Smooth muscle cell (in vitro differentiated cells): Measurements from ENCODE around the gene CHMP4B. TPM values are rescaled to one million over a fixed set of nuclear protein-coding genes. Genes with fewer than 3 reads are reported as not detected.

Source experiments
- DNase-seq: peaks from one replicate; lab custom pipeline; 2025; ENCODE audit not compliant: unreplicated experiment; lab: John Stamatoyannopoulos, UW
- H2AFZ ChIP-seq: fragments of 200-600 bp; sonication (generic); 2 replicates; pipeline ENCODE4 v1.6.0; 2016; ENCODE audit warnings: antibody characterized with exemption, low read depth, mild to moderate bottlenecking
- H3F3A ChIP-seq: fragments of 200-600 bp; sonication (generic); 2 replicates; pipeline ENCODE4 v1.6.0; 2017; ENCODE audit warnings: antibody characterized with exemption, low read depth
- H3K27ac ChIP-seq: fragments of 200-600 bp; sonication (generic); 2 replicates; pipeline ENCODE4 v1.5.1; 2016; ENCODE audit warnings: low read depth, mild to moderate bottlenecking
- H3K27me3 ChIP-seq: fragments of 200-600 bp; sonication (generic); 2 replicates; pipeline ENCODE4 v1.6.1; 2016; ENCODE audit warnings: low read depth, mild to moderate bottlenecking
- H3K36me3 ChIP-seq: fragments of 200-600 bp; sonication (generic); 2 replicates; pipeline ENCODE4 v1.5.1; 2016; ENCODE audit warnings: low read depth
- H3K4me1 ChIP-seq: fragments of 200-600 bp; sonication (generic); 2 replicates; pipeline ENCODE4 v1.5.1; 2016; ENCODE audit warnings: low read depth
- H3K4me2 ChIP-seq: fragments of 200-600 bp; sonication (generic); 2 replicates; pipeline ENCODE4 v1.6.0; 2016; ENCODE audit warnings: mild to moderate bottlenecking
- H3K4me3 ChIP-seq: fragments of 200-600 bp; sonication (generic); 2 replicates; pipeline ENCODE4 v1.5.1; 2016; ENCODE audit warnings: mild to moderate bottlenecking
- H3K79me2 ChIP-seq: fragments of 200-600 bp; sonication (generic); 2 replicates; pipeline ENCODE4 v1.6.0; 2016; ENCODE audit warnings: low read depth, mild to moderate bottlenecking
- H3K9ac ChIP-seq: fragments of 200-600 bp; sonication (generic); 2 replicates; pipeline ENCODE4 v1.6.0; 2016; ENCODE audit warnings: low read depth
- H3K9me3 ChIP-seq: fragments of 200-600 bp; sonication (generic); replicated peaks from 2 replicates; pipeline ENCODE4 v1.5.1; 2016; ENCODE audit warnings: low read depth
- H4K20me1 ChIP-seq: fragments of 200-600 bp; sonication (generic); 2 replicates; pipeline ENCODE4 v1.6.0; 2016; ENCODE audit warnings: low read depth
- CTCF ChIP-seq: fragments of 200-600 bp; sonication (generic); IDR thresholded peaks from 2 replicates; pipeline ENCODE4 v1.5.1; 2017; ENCODE audit warnings: borderline replicate concordance, mild to moderate bottlenecking, antibody characterized with exemption; ENCODE audit not compliant: insufficient read depth, poor library complexity, severe bottlenecking
- WGBS: methylation state at CpG from one replicate; pipeline ENCODE4 v1.1.7; 2016; ENCODE audit warnings: low lambda C conversion rate; 5-methylcytosine and 5-hydroxymethylcytosine counted together
- polyA plus RNA-seq: library from polyadenylated mRNA; unstranded; fragments of >200 nt; fragmentation: Nextera tagmentation; extraction: Ambion mirVana; gene quantifications from 2 replicates; pipeline ENCODE4 v1.2.1, GENCODE V29; 2016
- total RNA-seq: library from RNA; depleted of rRNA; stranded (reverse); fragments of >200 nt; gene quantifications from 2 replicates; pipeline ENCODE4 v1.2.3, GENCODE V29; 2014

The CHMP4B gene
- total and polyA plus RNA-seq, 2 experiments from 2014 or later: 6.2 to 49.4 TPM

GRCh38 chr20:33847006-33847405, 35.9 kb downstream of the CHMP4B start:
- Histone ChIP-seq H2AFZ (no peak overlapping the region), H3K4me2 (no peak overlapping the region), H3K36me3 (no peaks in the 10 kb centered on the region), H3K4me3 (no peak overlapping the region), H3K27me3 (no peaks in the 10 kb centered on the region), H3K79me2 (peaks cover 82% of the 10 kb centered on the region), H3F3A (no peaks in the 10 kb centered on the region), H3K27ac (no peak overlapping the region), H3K4me1 (peaks cover 4% of the 10 kb centered on the region), H4K20me1 (peaks cover 100% of the 10 kb centered on the region), H3K9me3 (no peaks in the 10 kb centered on the region), H3K9ac (no peak overlapping the region)
- no peak for TF ChIP-seq CTCF
- no peak for DNase-seq

- no peaks in the 10 kb centered on the region for H3K9me3 ChIP-seq
- peaks cover 68% of the 10 kb centered on the region for H3K79me2 ChIP-seq
- 99% methylated on average over 19 of the region's 19 CpGs for WGBS
- no peaks in the 10 kb centered on the region for H3K27me3 ChIP-seq
- H4K20me1 ChIP-seq: peaks cover 100% of the 10 kb centered on the region
- H3K27ac ChIP-seq: no peak overlapping the region
- H3K36me3 ChIP-seq: no peaks in the 10 kb centered on the region
- TF ChIP-seq CTCF: no peak
- no peak overlapping the region for H3K9ac ChIP-seq
- H3F3A ChIP-seq: no peaks in the 10 kb centered on the region
- no peaks in the 10 kb centered on the region for H3K4me1 ChIP-seq
- no peak overlapping the region for H3K4me3 ChIP-seq
- DNase-seq: no peak
- no peak overlapping the region for H3K4me2 ChIP-seq
- no peak overlapping the region for H2AFZ ChIP-seq
Measured at GRCh38 chr20:33848391-33848790, 37.2 kb downstream of the CHMP4B start.

GRCh38 chr20:33850159-33850558, 39.0 kb downstream of the CHMP4B start:
- no peaks in the 10 kb centered on the region for H3K9me3 ChIP-seq
- no peak overlapping the region for H3K4me3 ChIP-seq
- H3K4me1 ChIP-seq: no peaks in the 10 kb centered on the region
- H2AFZ ChIP-seq: no peak overlapping the region
- H3K4me2 ChIP-seq: no peak overlapping the region
- H3K27me3 ChIP-seq: no peaks in the 10 kb centered on the region
- H3K36me3 ChIP-seq: no peaks in the 10 kb centered on the region
- H3K27ac ChIP-seq: no peak overlapping the region
- H3K79me2 ChIP-seq: peaks cover 50% of the 10 kb centered on the region
- H3K9ac ChIP-seq: no peak overlapping the region
- 99% methylated on average over 3 of the region's 3 CpGs for WGBS
- TF ChIP-seq CTCF: no peak
- H3F3A ChIP-seq: no peaks in the 10 kb centered on the region
- DNase-seq: no peak
- H4K20me1 ChIP-seq: peaks cover 95% of the 10 kb centered on the region

GRCh38 chr20:33851842-33852466, 40.8 kb downstream of the CHMP4B start:
- Histone ChIP-seq H3K9ac (no peak overlapping the region), H3K4me3 (no peak overlapping the region), H3K36me3 (no peaks in the 10 kb centered on the region), H2AFZ (no peak overlapping the region), H3K4me2 (no peak overlapping the region), H3F3A (no peaks in the 10 kb centered on the region), H3K27me3 (no peaks in the 10 kb centered on the region), H3K79me2 (peaks cover 34% of the 10 kb centered on the region), H3K27ac (no peak overlapping the region), H3K9me3 (no peaks in the 10 kb centered on the region), H4K20me1 (peaks cover 84% of the 10 kb centered on the region), H3K4me1 (no peaks in the 10 kb centered on the region)
- no peak for TF ChIP-seq CTCF
- 95% methylated on average over 13 of the region's 13 CpGs for WGBS
- no peak for DNase-seq
